ENCODE measurements around the gene IQSEC3. TPM values are rescaled to one million over a fixed set of nuclear protein-coding genes. Genes with fewer than 3 reads are reported as not detected.
A peak's percentile ranks its signal among the peaks of the same experiment; 100 is the strongest.

The IQSEC3 gene
- total RNA-seq, 2 donors from 2014 or later, result 0.78 to 1.6 TPM

DNA sequence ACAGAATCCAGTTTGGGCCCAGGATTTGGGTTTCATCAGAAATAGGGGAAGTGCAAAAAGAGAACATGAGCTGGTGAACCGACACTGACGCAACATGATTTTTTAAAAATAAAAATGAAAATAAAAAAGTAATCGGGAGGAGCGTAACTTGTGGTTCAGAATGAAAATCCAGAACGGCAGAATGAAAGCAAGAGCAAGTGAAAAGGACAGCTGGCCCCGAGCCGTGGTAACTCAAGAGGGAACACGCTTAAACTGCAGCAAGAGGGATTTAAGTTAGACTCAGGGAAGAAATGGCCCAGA, 145.8 kb downstream of the IQSEC3 start:
- TF ChIP-seq POLR2A (IDR thresholded peaks at IDR 0.05), result no peak
- TF ChIP-seq, protein P1, sequence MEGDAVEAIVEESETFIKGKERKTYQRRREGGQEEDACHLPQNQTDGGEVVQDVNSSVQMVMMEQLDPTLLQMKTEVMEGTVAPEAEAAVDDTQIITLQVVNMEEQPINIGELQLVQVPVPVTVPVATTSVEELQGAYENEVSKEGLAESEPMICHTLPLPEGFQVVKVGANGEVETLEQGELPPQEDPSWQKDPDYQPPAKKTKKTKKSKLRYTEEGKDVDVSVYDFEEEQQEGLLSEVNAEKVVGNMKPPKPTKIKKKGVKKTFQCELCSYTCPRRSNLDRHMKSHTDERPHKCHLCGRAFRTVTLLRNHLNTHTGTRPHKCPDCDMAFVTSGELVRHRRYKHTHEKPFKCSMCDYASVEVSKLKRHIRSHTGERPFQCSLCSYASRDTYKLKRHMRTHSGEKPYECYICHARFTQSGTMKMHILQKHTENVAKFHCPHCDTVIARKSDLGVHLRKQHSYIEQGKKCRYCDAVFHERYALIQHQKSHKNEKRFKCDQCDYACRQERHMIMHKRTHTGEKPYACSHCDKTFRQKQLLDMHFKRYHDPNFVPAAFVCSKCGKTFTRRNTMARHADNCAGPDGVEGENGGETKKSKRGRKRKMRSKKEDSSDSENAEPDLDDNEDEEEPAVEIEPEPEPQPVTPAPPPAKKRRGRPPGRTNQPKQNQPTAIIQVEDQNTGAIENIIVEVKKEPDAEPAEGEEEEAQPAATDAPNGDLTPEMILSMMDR (IDR thresholded peaks at IDR 0.05), result no peak
- Histone ChIP-seq H3K4me1 (peaks cover 45% of the 10 kb centered on the region), H3K4me3 (no peak overlapping the region), H3K27ac (peak overlapping the region in 2 of 4 donors; percentile 17 to 83), H3K27me3 (no peaks in the 10 kb centered on the region), H3K36me3 (replicated peaks in 1 of 2; ENCODE audit: insufficient read depth in 1 of 2, low read depth in 2 of 2) (no peaks in the 10 kb centered on the region), H3K9me3 (no peaks in the 10 kb centered on the region)
- WGBS, 2 donors, result 54 to 81% methylated on average over 8 of the region's 8 CpGs
- intact Hi-C loops (cut with DNase I), result no loop called here
- ATAC-seq (no peak), DNase-seq (no peak)

DNA sequence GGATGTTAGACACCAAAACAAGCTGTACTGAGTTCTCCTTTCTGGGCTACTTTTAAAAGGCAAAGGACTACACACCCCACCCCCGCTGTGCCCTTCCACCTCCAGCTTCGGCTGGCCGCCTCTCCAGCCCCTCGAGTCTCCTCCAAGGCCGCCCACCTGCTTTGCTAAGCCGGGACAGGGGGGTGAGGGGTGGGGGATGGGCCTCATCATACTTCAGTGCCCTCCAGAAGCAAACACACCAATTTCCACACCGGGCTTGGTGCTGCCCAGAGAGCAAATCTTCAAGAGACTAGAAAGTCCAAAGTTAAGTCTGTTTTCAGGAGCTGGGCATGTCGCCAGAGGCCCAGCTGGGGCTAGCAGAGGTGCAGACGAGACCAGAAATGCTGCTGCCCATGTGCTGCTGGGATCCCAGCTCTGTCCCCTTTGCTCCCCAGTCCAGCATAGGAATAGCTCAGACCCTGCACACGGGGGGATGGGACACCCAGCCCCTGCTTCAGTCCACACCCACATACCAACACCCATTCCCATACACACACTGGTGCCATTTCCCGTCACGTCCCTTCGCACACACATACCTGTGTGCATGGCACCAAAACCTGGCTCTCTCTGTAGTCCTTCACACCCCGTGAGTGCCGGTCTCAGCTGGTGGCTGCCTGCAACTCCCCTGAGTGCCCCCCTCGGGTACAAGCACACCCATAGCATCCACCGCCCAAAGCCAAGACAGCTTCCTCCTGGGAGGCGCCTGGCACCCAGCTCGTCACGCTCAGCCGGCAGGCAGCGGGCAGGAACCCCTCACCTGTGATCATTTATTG, 146.4 kb downstream of the IQSEC3 start:
- Histone ChIP-seq H3K4me3 (no peak overlapping the region), H3K27me3 (no peaks in the 10 kb centered on the region), H3K36me3 (replicated peaks in 1 of 2; ENCODE audit: insufficient read depth in 1 of 2, low read depth in 2 of 2) (no peaks in the 10 kb centered on the region), H3K27ac (peak overlapping the region in 3 of 4 donors; percentile 13 to 83 (median 17)), H3K9me3 (no peaks in the 10 kb centered on the region), H3K4me1 (peaks cover 45% of the 10 kb centered on the region)
- TF ChIP-seq, protein P1 (IDR thresholded peaks at IDR 0.05), result no peak
- TF ChIP-seq POLR2A (IDR thresholded peaks at IDR 0.05), result no peak
- DNase-seq, result peak; percentile 76 to 90 (median 78)
- intact Hi-C loops (cut with DNase I), result no loop called here
- peak; percentile 48 for ATAC-seq
- 26 to 37% methylated on average over 18 to 22 of the region's 22 CpGs for WGBS, 2 donors

DNA sequence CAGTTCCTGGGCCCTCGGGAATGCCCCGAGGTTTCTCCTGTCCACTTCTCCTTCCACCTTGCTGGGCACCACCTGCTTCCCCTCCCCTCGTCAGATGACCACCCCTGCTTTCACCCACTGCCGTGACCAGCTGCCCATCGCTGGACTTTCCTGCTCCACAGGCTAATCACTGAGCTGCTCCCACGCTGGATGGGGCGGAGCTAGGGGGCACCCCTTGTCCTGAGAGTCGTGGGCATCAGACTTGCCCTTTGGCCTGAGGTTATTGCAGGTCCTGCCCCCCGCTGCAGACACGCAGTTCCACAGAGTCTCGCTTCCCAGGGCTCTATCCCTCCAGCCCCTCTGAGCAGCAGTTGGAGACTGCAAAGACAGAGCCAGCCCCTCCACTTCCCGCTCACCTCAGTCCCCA, 147.0 kb downstream of the IQSEC3 start:
- WGBS, 2 donors, result 47 to 53% methylated on average over 9 to 12 of the region's 12 CpGs
- Histone ChIP-seq H3K4me1 (peaks cover 45% of the 10 kb centered on the region), H3K27me3 (no peaks in the 10 kb centered on the region), H3K36me3 (replicated peaks in 1 of 2; ENCODE audit: insufficient read depth in 1 of 2, low read depth in 2 of 2) (no peaks in the 10 kb centered on the region), H3K27ac (no peak overlapping the region), H3K4me3 (no peak overlapping the region), H3K9me3 (no peaks in the 10 kb centered on the region)
- TF ChIP-seq, protein P1 (IDR thresholded peaks at IDR 0.05), result no peak
- no peak for TF ChIP-seq POLR2A (IDR thresholded peaks at IDR 0.05)
- DNase-seq (no peak), ATAC-seq (no peak)
- intact Hi-C loops (cut with DNase I), result no loop called here

DNA sequence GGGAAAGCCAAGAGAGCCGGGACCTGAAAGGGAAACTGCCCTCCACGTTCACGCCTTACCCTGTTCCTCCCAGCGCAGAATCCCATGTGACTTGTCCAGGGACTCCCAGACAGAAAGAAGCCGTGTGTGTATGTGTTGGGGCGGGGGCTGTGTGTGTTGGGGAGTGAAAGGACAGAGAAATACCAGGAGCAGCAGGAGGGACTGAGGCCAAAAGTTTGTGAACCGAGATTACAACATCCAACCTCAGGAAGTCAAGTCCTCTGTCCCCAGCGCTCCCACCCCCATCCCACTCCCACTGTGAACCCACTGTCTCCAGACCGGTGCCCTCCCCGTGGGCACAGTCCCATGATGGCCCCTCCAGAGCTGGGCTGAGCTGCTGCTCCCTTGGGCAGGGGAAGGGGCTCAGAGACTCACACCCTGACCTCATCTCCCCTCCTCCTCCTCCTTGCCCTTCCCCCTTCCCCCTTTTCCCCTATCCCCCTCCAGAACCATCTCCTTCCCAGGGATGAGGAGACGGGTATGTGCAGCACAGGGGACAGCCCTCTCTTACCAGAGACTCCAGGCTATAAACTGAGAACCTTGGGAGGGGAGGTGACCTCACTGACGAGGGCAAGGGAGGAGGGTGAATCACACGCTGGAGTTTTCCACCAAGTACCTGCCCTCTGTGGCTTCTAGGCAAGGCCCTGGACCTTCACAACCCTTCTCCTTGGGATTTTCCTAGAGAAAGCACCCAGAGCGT, 147.6 kb downstream of the IQSEC3 start, which contains the start of gene SLC6A12:
SLC6A12 (minus strand) TSS at position 155 of the 739 bp plus-strand sequence. CDS start 4,171 bp downstream, outside the sequence.
- intact Hi-C loops (cut with DNase I), result no loop called here

More for the DNA sequence above, 147.6 kb downstream of the IQSEC3 start, which contains the start of gene SLC6A12:
- Histone ChIP-seq H3K4me3 (no peak within 1 kb of the TSS), H3K9me3 (no peaks in the 10 kb centered on the region), H3K27me3 (no peaks in the 10 kb centered on the region), H3K36me3 (replicated peaks in 1 of 2; ENCODE audit: insufficient read depth in 1 of 2, low read depth in 2 of 2) (no peaks in the 10 kb centered on the region), H3K27ac (peak within 1 kb of the TSS in 2 of 4 donors; percentile 13 to 83), H3K4me1 (peaks cover 45% of the 10 kb centered on the region)
- TF ChIP-seq, protein P1 (IDR thresholded peaks at IDR 0.05), result no peak
- TF ChIP-seq POLR2A (IDR thresholded peaks at IDR 0.05), result no peak
- ATAC-seq, result no peak
- 54 to 62% methylated on average over 13 to 14 of the region's 14 CpGs for WGBS, 2 donors
- DNase-seq, result no peak

All from body of pancreas (tissue), 4 donors.